H9 (cell line): ENCODE results near the gene APBB2. TPM values are rescaled to one million over a fixed set of nuclear protein-coding genes. Genes with fewer than 3 reads are reported as not detected.

Experiments
- DNase-seq: peaks from one replicate; pipeline ENCODE4 v3.0.0-alpha.2; 2017
- H2AFZ ChIP-seq: one replicate; pipeline ENCODE4 v1.6.1; 2013; ENCODE audit warnings: mild to moderate bottlenecking, low read length, control low read depth, moderate library complexity
- H2AK5ac ChIP-seq: 2 replicates; pipeline ENCODE4 v1.6.1; 2013; ENCODE audit warnings: low read length, control low read depth, mixed read lengths; ENCODE audit not compliant: insufficient read length
- H2BK120ac ChIP-seq: one replicate; pipeline ENCODE4 v1.6.1; 2013; ENCODE audit warnings: low read depth, mild to moderate bottlenecking, low read length, control low read depth, inconsistent platforms; ENCODE audit not compliant: poor library complexity, severe bottlenecking
- H2BK12ac ChIP-seq: 2 replicates; pipeline ENCODE4 v1.6.1; 2013; ENCODE audit warnings: low read length, control low read depth, mixed read lengths, low read depth; ENCODE audit not compliant: insufficient read length
- H2BK15ac ChIP-seq: 2 replicates; pipeline ENCODE4 v1.6.1; 2013; ENCODE audit warnings: low read depth, low read length, control low read depth
- H2BK20ac ChIP-seq: one replicate; pipeline ENCODE4 v1.6.1; 2013; ENCODE audit warnings: low read depth, mild to moderate bottlenecking, low read length, control low read depth, inconsistent platforms; ENCODE audit not compliant: poor library complexity, severe bottlenecking
- H2BK5ac ChIP-seq: 2 replicates; pipeline ENCODE4 v1.6.1; 2013; ENCODE audit warnings: low read length, control low read depth, mixed read lengths; ENCODE audit not compliant: insufficient read length
- H3K14ac ChIP-seq: 2 replicates; pipeline ENCODE4 v1.6.1; 2013; ENCODE audit warnings: low read length, control low read depth; ENCODE audit not compliant: insufficient read depth
- H3K18ac ChIP-seq: 2 replicates; pipeline ENCODE4 v1.6.1; 2013; ENCODE audit warnings: low read depth, mild to moderate bottlenecking, mixed read lengths, low read length, control low read depth; ENCODE audit not compliant: insufficient read length
- H3K23ac ChIP-seq: 2 replicates; pipeline ENCODE4 v1.6.1; 2013; ENCODE audit warnings: low read length, control low read depth, mixed read lengths, low read depth; ENCODE audit not compliant: insufficient read length
- H3K23me2 ChIP-seq: 2 replicates; pipeline ENCODE4 v1.6.1; 2013; ENCODE audit warnings: low read depth, mild to moderate bottlenecking, mixed read lengths, low read length, control low read depth; ENCODE audit not compliant: insufficient read length, poor library complexity, severe bottlenecking
- H3K27ac ChIP-seq: 2 replicates; pipeline ENCODE4 v1.5.1; 2013; ENCODE audit warnings: low read length, control low read depth, mixed read lengths, low read depth; ENCODE audit not compliant: insufficient read length
- H3K27me3 ChIP-seq: 2 replicates; pipeline ENCODE4 v1.6.1; 2013; ENCODE audit warnings: low read length, control low read depth, inconsistent platforms; ENCODE audit not compliant: insufficient read depth
- H3K4ac ChIP-seq: 2 replicates; pipeline ENCODE4 v1.6.1; 2013; ENCODE audit warnings: low read depth, mild to moderate bottlenecking, control low read depth, inconsistent platforms, low read length, moderate library complexity
- H3K4me1 ChIP-seq: 2 replicates; pipeline ENCODE4 v1.6.1; 2013; ENCODE audit warnings: low read length, control low read depth, inconsistent platforms; ENCODE audit not compliant: insufficient read depth
- H3K4me2 ChIP-seq: 2 replicates; pipeline ENCODE4 v1.6.1; 2013; ENCODE audit warnings: low read length, control low read depth, mixed read lengths; ENCODE audit not compliant: insufficient read length, insufficient read depth
- H3K56ac ChIP-seq: 2 replicates; pipeline ENCODE4 v1.6.1; 2013; ENCODE audit warnings: low read depth, mild to moderate bottlenecking, mixed read lengths, low read length, control low read depth; ENCODE audit not compliant: insufficient read length
- H3K79me1 ChIP-seq: 2 replicates; pipeline ENCODE4 v1.6.1; 2013; ENCODE audit warnings: low read depth, mild to moderate bottlenecking, moderate library complexity, low read length, control low read depth, inconsistent platforms; ENCODE audit not compliant: insufficient read depth, poor library complexity, severe bottlenecking
- H3K79me2 ChIP-seq: 2 replicates; pipeline ENCODE4 v1.6.1; 2013; ENCODE audit warnings: low read length, control low read depth, inconsistent platforms; ENCODE audit not compliant: insufficient read depth
- H3K9ac ChIP-seq: 2 replicates; pipeline ENCODE4 v1.6.1; 2013; ENCODE audit warnings: low read length, control low read depth, mixed read lengths; ENCODE audit not compliant: insufficient read length; ENCODE audit errors: extremely low read depth
- H3K9me3 ChIP-seq: one replicate; pipeline ENCODE4 v1.6.1; 2013; ENCODE audit warnings: low read depth, low read length, inconsistent platforms; ENCODE audit not compliant: control insufficient read depth
- H3T11ph ChIP-seq: one replicate; pipeline ENCODE4 v1.6.1; 2013; ENCODE audit warnings: mild to moderate bottlenecking, low read length, control low read depth, inconsistent platforms
- H4K20me1 ChIP-seq: one replicate; pipeline ENCODE4 v1.6.1; 2013; ENCODE audit not compliant: control insufficient read depth, insufficient read length, insufficient read depth
- H4K5ac ChIP-seq: 2 replicates; pipeline ENCODE4 v1.6.1; 2013; ENCODE audit warnings: low read depth, mild to moderate bottlenecking, mixed read lengths, low read length, control low read depth; ENCODE audit not compliant: insufficient read length
- H4K8ac ChIP-seq: replicated peaks from 2 replicates; pipeline ENCODE4 v1.6.1; 2013; ENCODE audit warnings: low read length, control low read depth, mixed read lengths, low read depth; ENCODE audit not compliant: insufficient read length
- H4K91ac ChIP-seq: 2 replicates; pipeline ENCODE4 v1.6.1; 2013; ENCODE audit warnings: low read depth, mild to moderate bottlenecking, moderate library complexity, mixed read lengths, low read length, control low read depth; ENCODE audit not compliant: insufficient read length
- H3K27ac Mint-ChIP-seq, 3 experiments: 2 replicates in 2 of 3; 3 replicates in 1 of 3; pipeline ENCODE4 v1.8.0; 2020 to 2021; ENCODE audit warnings: mixed read lengths in 3 of 3, mild to moderate bottlenecking in 1 of 3, moderate library complexity in 1 of 3
- H3K27me3 Mint-ChIP-seq: 2 replicates; pipeline ENCODE4 v1.8.0; 2021; ENCODE audit warnings: low read depth, mild to moderate bottlenecking, moderate library complexity, mixed read lengths
- H3K36me3 Mint-ChIP-seq, 3 experiments: 2 replicates in 2 of 3; 3 replicates in 1 of 3; pipeline ENCODE4 v1.8.0; 2020 to 2021; ENCODE audit warnings: low read depth in 3 of 3, mixed read lengths in 3 of 3; ENCODE audit not compliant: insufficient read depth in 1 of 3
- H3K4me1 Mint-ChIP-seq, 2 experiments: 2 replicates each; pipeline ENCODE4 v1.8.0; 2020; ENCODE audit warnings: mixed read lengths in 2 of 2
- H3K4me3 Mint-ChIP-seq, 2 experiments: 2 replicates in 1 of 2; 3 replicates in 1 of 2; pipeline ENCODE4 v1.8.0; 2020 to 2021; ENCODE audit warnings: mild to moderate bottlenecking in 2 of 2, mixed read lengths in 2 of 2, moderate library complexity in 1 of 2
- H3K9me3 Mint-ChIP-seq, 2 experiments: 2 replicates in 1 of 2; 3 replicates in 1 of 2; pipeline ENCODE4 v1.8.0; 2020; ENCODE audit warnings: mild to moderate bottlenecking in 2 of 2, mixed read lengths in 2 of 2, moderate library complexity in 1 of 2
- CTCF ChIP-seq: fragments of 200-600 bp; sonication (generic); conservative IDR thresholded peaks from 3 replicates; pipeline ENCODE4 v1.8.0; 2021; ENCODE audit warnings: antibody characterized with exemption, mild to moderate bottlenecking
- WGBS: extraction: QIAGEN DNeasy Blood & Tissue Kit; methylation state at CpG from one replicate; pipeline ENCODE4 v1.1.7; 2013; ENCODE audit warnings: missing lambda C conversion rate, low lambda C conversion rate, mixed read lengths; ENCODE audit not compliant: insufficient read length; ENCODE audit errors: extremely low coverage; 5-methylcytosine and 5-hydroxymethylcytosine counted together
- total RNA-seq: library from RNA; stranded (reverse); gene quantifications from 2 replicates; pipeline ENCODE4 v1.2.1, GENCODE V29; 2021

APBB2 gene
- total RNA-seq, 1 experiment from 2014 or later, result 39.6 TPM

GRCh38 chr4:41202820-41203568, 11.3 kb downstream of the APBB2 start:
- H3K4me1 ChIP-seq, result peaks cover 2% of the 10 kb centered on the region; the same call in 1 of the 2 replicates
- Mint-ChIP-seq H3K36me3 (no peaks in the 10 kb centered on the region), H3K4me1 (peaks cover 19 to 20% of the 10 kb centered on the region in 2 experiments), H3K27me3 (no peaks in the 10 kb centered on the region), H3K4me3 (no peak overlapping the region), H3K27ac (no peak overlapping the region; a peak in 1 of 7 replicates), H3K9me3 (no peaks in the 10 kb centered on the region)
- no peak overlapping the region for H2BK15ac ChIP-seq
- no peak overlapping the region for H3K9ac ChIP-seq
- H2BK120ac ChIP-seq, result no peak overlapping the region
- no peaks in the 10 kb centered on the region; the same call in 1 of the 2 replicates for H3K79me2 ChIP-seq
- H4K8ac ChIP-seq, result no peak overlapping the region
- no peaks in the 10 kb centered on the region for H4K20me1 ChIP-seq
- DNase-seq, result no peak
- no peak overlapping the region for H4K5ac ChIP-seq
- no peak overlapping the region for H3T11ph ChIP-seq
- H3K27ac ChIP-seq, result no peak overlapping the region
- H3K4ac ChIP-seq, result no peak overlapping the region
- H2AFZ ChIP-seq, result no peak overlapping the region
- no peaks in the 10 kb centered on the region for H3K9me3 ChIP-seq
- H3K23ac ChIP-seq, result no peak overlapping the region
- H3K27me3 ChIP-seq, result no peaks in the 10 kb centered on the region
- H2AK5ac ChIP-seq, result no peak overlapping the region
- H2BK20ac ChIP-seq, result no peak overlapping the region
- no peak overlapping the region for H3K14ac ChIP-seq
- no peak for TF ChIP-seq CTCF
- no peak overlapping the region for H3K56ac ChIP-seq
- no peak overlapping the region for H4K91ac ChIP-seq
- no peak overlapping the region for H3K4me2 ChIP-seq
- H2BK12ac ChIP-seq, result no peak overlapping the region
- H3K79me1 ChIP-seq, result no peaks in the 10 kb centered on the region
- no peak overlapping the region for H2BK5ac ChIP-seq
- no CpG with 5 or more reads among the region's 4 CpGs for WGBS
- H3K23me2 ChIP-seq, result no peaks in the 10 kb centered on the region
- no peak overlapping the region for H3K18ac ChIP-seq
